ENCODE data around the gene ZBP1. TPM values are rescaled to one million over a fixed set of nuclear protein-coding genes. Genes with fewer than 3 reads are reported as not detected.

ZBP1 gene
- total RNA-seq, 1 donor from 2014 or later = not detected

GRCh38 chr20:57656821-57657534 lies 36.8 kb upstream of the ZBP1 start:
- DNase-seq = peak; percentile 13
- H3K27me3 ChIP-seq (ENCODE audit: low read depth) = no peaks in the 10 kb centered on the region
- H3K4me1 ChIP-seq = peaks cover 28% of the 10 kb centered on the region
- peaks cover 29% of the 10 kb centered on the region for H3K36me3 ChIP-seq
- intact Hi-C loops (cut with micrococcal nuclease) = no loop called here
- H3K9me3 ChIP-seq (replicated peaks) = no peaks in the 10 kb centered on the region
- peak overlapping the region; percentile 68 for H3K27ac ChIP-seq (replicated peaks)
- TF ChIP-seq, protein P1, sequence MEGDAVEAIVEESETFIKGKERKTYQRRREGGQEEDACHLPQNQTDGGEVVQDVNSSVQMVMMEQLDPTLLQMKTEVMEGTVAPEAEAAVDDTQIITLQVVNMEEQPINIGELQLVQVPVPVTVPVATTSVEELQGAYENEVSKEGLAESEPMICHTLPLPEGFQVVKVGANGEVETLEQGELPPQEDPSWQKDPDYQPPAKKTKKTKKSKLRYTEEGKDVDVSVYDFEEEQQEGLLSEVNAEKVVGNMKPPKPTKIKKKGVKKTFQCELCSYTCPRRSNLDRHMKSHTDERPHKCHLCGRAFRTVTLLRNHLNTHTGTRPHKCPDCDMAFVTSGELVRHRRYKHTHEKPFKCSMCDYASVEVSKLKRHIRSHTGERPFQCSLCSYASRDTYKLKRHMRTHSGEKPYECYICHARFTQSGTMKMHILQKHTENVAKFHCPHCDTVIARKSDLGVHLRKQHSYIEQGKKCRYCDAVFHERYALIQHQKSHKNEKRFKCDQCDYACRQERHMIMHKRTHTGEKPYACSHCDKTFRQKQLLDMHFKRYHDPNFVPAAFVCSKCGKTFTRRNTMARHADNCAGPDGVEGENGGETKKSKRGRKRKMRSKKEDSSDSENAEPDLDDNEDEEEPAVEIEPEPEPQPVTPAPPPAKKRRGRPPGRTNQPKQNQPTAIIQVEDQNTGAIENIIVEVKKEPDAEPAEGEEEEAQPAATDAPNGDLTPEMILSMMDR (IDR thresholded peaks at IDR 0.05; ENCODE audit: borderline replicate concordance) = no peak
- H3K4me3 ChIP-seq = no peak overlapping the region

GRCh38 chr20:57656252-57656820 lies 36.1 kb upstream of the ZBP1 start:
- no peak for DNase-seq
- no peak overlapping the region for H3K27ac ChIP-seq (replicated peaks)
- intact Hi-C loops (cut with micrococcal nuclease) = no loop called here

GRCh38 chr20:57655809-57656155 lies 35.6 kb upstream of the ZBP1 start:
- Histone ChIP-seq H3K36me3 (peaks cover 39% of the 10 kb centered on the region), H3K9me3 (replicated peaks) (no peaks in the 10 kb centered on the region), H3K27ac (replicated peaks) (no peak overlapping the region), H3K4me1 (peaks cover 17% of the 10 kb centered on the region), H3K27me3 (ENCODE audit: low read depth) (no peaks in the 10 kb centered on the region), H3K4me3 (no peak overlapping the region)
- intact Hi-C loops (cut with micrococcal nuclease) = no loop called here
- TF ChIP-seq, protein P1 (IDR thresholded peaks at IDR 0.05; ENCODE audit: borderline replicate concordance) = no peak
- no peak for DNase-seq

More at GRCh38 chr20:57656252-57656820, 36.1 kb upstream of the ZBP1 start:
- Histone ChIP-seq H3K9me3 (replicated peaks) (no peaks in the 10 kb centered on the region), H3K27me3 (ENCODE audit: low read depth) (no peaks in the 10 kb centered on the region), H3K4me1 (peaks cover 23% of the 10 kb centered on the region), H3K36me3 (peaks cover 35% of the 10 kb centered on the region), H3K4me3 (no peak overlapping the region)
- TF ChIP-seq, protein P1 (IDR thresholded peaks at IDR 0.05; ENCODE audit: borderline replicate concordance) = no peak

DNA sequence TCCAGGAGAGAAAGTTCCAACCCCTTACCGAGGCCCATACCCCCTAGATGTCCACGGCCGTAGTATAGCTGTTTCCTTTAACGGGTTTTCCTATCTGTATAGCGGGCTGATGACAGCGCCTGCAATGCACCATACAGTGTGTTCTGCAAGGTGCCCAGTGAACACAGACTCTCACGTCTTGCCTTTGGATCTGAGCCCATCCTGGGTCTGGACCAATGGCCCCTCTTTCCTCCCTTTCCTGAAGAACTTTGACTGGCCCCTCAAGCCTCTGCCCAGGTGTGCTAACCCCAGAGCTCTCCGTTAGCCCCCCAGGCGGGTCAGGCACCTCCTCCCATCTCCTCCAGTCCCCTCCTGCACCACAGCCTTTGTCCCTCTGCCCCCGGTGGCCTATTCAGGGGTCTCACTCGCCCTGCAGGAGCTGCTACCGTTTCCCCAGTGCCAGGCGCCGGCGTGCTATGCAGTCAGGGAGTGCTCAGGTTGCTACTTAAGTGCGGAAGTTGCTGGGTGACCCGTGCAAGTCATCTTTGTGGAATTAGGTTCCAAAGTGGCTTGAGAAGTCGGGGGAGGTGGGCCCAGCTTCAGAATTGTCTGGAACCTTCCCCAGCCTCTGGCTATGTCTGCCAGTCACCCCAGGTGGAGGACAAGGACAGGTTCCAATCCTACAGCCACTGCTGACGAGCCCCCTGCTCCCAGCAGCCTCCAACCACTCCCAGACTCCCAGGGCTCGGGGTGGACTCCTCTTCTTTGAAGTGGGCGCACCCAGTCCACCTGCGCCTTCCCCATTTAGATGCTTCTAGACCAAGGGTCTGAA lies 35.0 kb upstream of the ZBP1 start:
- DNase-seq = no peak
- peaks cover 39% of the 10 kb centered on the region for H3K36me3 ChIP-seq
- H3K4me3 ChIP-seq = no peak overlapping the region
- no peak overlapping the region for H3K27ac ChIP-seq (replicated peaks)
- H3K27me3 ChIP-seq (ENCODE audit: low read depth) = no peaks in the 10 kb centered on the region
- peaks cover 17% of the 10 kb centered on the region for H3K4me1 ChIP-seq
- no peaks in the 10 kb centered on the region for H3K9me3 ChIP-seq (replicated peaks)
- TF ChIP-seq, protein P1 (IDR thresholded peaks at IDR 0.05; ENCODE audit: borderline replicate concordance) = no peak
- intact Hi-C loops (cut with micrococcal nuclease) = loop anchor here (5.0 kb wide), 1 partner anchor 432 kb away; no protein-coding TSS in a partner anchor

GRCh38 chr20:57654363-57654997 lies 34.3 kb upstream of the ZBP1 start:
- Histone ChIP-seq H3K27me3 (ENCODE audit: low read depth) (no peaks in the 10 kb centered on the region), H3K4me3 (no peak overlapping the region), H3K27ac (replicated peaks) (no peak overlapping the region), H3K36me3 (peaks cover 39% of the 10 kb centered on the region), H3K4me1 (peaks cover 17% of the 10 kb centered on the region), H3K9me3 (replicated peaks) (no peaks in the 10 kb centered on the region)
- intact Hi-C loops (cut with micrococcal nuclease) = loop anchor here (5.0 kb wide), 1 partner anchor 433 kb away; no protein-coding TSS in a partner anchor
- TF ChIP-seq, protein P1 (IDR thresholded peaks at IDR 0.05; ENCODE audit: borderline replicate concordance) = peak; percentile 95
- no peak for DNase-seq
